Left renal cortex interstitium (tissue), 4 donors: ENCODE data around the gene TGIF1. TPM values are rescaled to one million over a fixed set of nuclear protein-coding genes. Genes with fewer than 3 reads are reported as not detected.
"Not testable (repeated sequence)": the region's sequence is repeated elsewhere in the genome, so short reads cannot be mapped to it uniquely, and the experiment has no call there.

Experiments used
- DNase-seq, 4 donors: peaks; one replicate each; pipeline ENCODE4 v3.0.0-alpha.2; 2013; ENCODE audit warnings: low read depth in 4 of 4, low spot score in 2 of 4, missing footprints in 1 of 4
- polyA plus RNA-seq, 4 donors: library from polyadenylated mRNA; unstranded; fragments of 120-200 nt; gene quantifications; one replicate each; pipeline ENCODE4 v1.2.1, GENCODE V29; 2013; ENCODE audit not compliant: insufficient read length in 4 of 4

The TGIF1 gene
- polyA plus RNA-seq, 4 donors: 78.4 to 92.4 (median 84.5) TPM

GRCh38 chr18:3454365-3455089 is 4.6 kb downstream of the TGIF1 start:
- DNase-seq: no peak

- DNase-seq: no peak
Measured at GRCh38 chr18:3455090-3455635, 5.2 kb downstream of the TGIF1 start.

- no peak for DNase-seq
Measured at GRCh38 chr18:3455907-3456685, 6.1 kb downstream of the TGIF1 start.

- DNase-seq: no peak
Measured at GRCh38 chr18:3456686-3457069, 6.7 kb downstream of the TGIF1 start.

GRCh38 chr18:3457261-3457724 is 7.3 kb downstream of the TGIF1 start:
- no peak for DNase-seq

DNA sequence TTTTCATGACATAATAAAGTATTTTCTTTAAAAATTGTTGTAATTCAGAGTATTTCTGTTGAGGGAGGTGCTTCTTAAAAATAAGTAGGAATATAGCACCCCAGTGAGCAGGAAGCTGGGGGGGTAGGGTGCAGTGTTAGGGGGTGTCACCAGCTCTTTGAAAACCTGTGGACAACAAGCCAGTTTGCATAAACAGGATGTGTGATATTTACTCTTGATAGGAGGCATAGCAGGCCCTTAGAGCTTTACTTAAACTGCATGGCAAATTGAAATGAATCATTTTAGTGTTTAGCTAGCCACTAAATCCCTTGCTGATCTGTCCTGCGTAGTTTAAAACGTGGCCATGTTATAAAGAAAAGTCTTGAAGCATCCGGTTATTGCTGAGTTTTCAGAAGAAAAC is 8.4 kb downstream of the TGIF1 start:
- DNase-seq: no peak

GRCh38 chr18:3458952-3459853 is 9.2 kb downstream of the TGIF1 start:
- DNase-seq: no peak

DNA sequence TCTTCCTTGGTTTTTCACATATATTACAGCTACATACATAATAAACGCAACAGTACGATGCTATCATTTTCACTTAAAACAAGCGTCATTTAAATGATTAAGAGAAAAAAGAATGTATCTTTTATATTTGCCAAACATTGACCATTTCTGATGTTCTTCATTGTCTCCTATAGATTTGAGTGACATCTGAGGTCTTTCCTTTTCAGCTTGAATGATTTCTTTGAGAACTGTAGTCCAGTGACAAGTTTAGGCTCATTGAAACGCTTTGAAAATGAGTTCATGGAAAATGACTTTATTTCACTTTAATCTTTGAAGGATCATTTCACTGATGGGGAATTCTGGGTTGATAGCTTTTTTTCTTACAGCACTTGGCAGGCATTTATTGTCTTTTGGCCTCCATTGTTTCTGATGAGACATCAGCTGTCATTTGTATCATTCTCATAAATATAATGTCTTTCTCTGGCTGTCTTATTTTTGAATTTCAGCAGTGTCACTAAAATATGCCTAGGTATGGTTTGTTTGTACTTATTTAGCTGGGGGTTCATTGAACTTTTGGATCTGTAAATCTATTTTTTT is 10.9 kb downstream of the TGIF1 start:
- DNase-seq: no peak

DNA sequence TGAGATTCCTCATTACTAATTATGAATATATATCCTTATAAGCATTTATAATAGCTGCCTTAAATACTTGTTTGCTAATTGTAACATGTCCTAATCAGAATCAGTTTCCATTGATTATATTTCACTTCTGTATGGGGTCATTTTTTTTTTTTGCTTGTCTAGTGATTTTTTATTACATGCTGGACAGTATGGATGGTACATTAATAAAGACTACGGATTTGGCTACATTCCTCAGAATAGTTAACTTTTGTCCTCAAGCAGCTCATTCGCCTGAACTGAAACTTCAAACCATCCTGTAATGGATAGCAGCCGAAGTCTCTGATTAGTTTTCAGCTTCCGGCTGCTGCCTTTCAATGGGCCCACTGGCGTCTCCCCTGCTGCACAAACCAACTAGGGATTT is 11.7 kb downstream of the TGIF1 start:
- no peak for DNase-seq

DNA sequence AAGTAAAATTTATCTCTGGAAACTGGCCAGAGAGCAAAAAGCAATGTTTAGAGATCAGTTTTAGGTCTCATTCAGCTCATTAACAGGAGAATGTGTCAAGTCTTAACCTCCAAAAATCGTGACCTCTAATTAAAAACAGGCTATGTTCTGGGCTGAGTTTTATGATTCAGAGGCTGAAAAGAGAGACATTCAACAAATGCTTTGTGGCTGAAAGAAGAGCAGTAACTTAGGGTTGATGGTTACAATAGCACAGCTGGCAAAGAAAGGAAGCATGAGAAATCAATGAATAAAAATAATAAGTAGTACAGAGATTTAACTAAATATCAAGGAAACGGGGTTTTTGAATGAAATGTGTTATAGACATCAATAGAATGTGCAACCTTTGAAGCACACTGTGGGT is 13.1 kb downstream of the TGIF1 start:
- no peak for DNase-seq

- no peak for DNase-seq
Measured at GRCh38 chr18:3466045-3466444, 16.1 kb downstream of the TGIF1 start.

DNA sequence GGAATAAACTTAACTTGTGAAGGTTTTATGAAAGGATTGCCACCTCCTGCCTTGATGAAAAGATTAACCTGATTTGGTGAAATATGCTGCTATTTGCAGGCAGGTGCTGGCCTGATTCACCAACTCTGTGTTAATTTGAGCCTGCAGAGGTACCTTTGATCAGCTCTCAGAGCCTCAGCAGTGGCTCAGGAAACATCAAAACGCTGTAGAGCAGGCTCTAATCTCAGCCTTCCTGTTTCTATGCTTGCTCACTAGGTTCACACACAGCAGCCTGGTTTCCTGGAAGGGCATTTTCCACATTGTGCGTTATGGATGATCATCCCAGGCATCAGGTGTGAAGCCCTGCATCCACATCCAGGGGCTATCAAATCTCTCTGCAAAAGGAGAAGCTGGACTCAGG is 16.9 kb downstream of the TGIF1 start:
- DNase-seq: no peak

DNA sequence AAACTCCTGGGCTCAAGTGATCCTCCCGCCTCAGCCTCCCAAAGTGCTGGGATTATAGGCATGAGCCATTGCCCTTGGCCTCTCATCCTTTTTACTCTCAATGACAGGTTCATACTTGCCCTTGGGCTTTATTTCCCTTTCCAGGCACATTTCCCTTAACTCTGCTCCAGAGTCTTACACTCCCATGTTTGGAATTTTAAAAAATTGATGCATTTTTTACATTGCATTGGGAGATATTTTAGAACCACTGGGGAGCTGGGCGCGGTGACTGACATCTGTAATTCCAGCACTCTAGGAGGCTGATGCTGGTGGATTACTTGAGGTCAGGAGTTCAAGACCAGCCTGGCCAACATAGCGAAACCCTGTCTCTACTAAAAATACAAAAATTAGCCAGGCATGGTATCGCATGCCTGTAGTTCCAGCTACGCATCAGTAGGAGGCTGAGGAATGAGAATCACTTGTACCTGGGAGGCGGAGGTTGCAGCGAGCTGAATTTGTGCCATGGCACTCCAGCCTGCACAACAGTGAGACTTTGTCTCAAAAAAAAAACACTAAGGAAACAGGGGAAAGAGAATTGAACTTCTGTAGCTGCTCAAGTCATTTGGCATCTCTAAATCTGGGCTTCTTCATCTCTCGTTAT is 18.2 kb downstream of the TGIF1 start:
- no peak for DNase-seq

GRCh38 chr18:3468833-3469232 is 18.9 kb downstream of the TGIF1 start:
- DNase-seq: no peak

DNA sequence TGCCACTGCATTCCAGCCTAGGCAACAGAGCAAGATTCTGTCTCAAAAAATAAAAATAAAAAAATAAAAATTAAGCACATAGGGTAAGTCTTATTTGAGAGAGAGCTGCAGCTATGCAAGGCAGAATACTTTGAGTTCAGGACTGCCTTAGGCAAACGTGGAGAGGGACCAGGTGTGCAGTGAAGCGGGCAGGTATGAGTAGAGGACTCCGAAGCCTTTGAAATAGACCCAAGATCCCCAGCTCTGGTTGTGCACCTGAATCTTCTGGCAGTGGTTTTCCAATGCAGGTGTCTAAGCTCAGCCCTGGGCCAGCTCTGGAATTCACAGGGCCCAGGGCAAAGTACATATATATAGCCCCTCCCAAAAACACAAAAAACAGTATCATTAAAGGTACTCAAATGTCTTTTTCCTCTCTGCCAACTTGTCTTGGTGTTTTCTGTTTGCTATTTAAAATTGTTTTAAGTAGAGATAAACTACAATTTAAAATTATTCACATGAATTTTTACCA is 21.2 kb downstream of the TGIF1 start:
- DNase-seq: no peak

DNA sequence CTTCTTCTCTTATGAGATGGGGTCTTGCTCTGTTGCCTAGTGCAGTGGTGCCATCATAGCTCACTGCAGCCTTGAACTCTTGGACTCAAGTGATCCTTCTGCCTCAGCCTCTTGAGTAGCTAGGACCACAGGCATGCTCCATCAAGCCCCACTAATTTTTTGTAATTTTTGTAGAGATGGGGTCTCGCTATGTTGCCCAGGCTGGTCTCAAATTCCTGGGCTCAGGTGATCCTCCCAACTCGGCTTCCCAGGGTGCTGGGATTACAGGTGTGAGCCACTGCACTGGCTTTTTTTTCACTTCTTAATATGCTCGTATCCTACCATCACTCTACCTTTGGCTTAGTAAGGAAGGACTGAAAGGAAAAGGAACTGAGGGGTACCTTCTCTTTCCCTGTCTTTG is 22.1 kb downstream of the TGIF1 start:
- DNase-seq: not testable (repeated sequence)

- DNase-seq: no peak
Measured at GRCh38 chr18:3472681-3473544, 22.9 kb downstream of the TGIF1 start.

DNA sequence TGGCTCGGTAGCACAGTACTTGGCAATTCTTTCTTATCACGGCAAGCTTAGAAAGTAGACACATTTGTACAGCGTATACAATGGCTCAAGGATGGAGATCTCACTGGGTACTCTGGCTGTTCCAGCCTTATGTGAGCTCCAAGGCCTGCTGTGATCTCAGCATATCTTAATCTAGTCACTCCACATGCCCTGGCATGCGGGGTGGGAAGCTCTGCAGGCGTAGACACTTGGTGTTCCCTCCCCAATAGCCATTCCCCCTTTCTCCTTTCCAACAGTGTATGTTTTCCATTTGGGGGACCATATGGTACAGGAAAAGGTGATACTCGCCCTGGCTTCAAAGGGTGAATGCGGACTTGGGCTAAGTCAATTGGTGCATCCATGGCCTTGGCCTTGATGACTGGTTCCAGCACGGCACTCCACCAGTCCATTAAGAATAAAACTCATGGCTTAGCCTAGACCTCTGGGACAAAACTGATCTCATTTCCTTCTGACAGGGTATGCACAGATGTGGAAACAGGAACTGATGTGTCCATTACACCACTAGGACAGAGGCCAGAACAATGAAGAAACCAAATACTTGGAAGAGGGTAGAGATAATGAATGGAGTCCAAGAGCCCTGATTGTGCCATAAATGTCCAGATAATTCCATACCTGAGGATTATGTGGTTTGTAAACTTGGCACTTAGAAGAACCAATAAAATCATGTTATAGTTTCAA is 28.4 kb downstream of the TGIF1 start:
- no peak for DNase-seq
